ENCODE measurements around the gene ANXA2R. TPM values are rescaled to one million over a fixed set of nuclear protein-coding genes. Genes with fewer than 3 reads are reported as not detected.

Gene ANXA2R
- total and polyA plus RNA-seq, 9 of the 15 experiments (the other 6 are each of a cell fraction or from before 2014, with no cell fraction given), result 2.1 to 4.8 (median 3.4) TPM

- TF ChIP-seq REST (IDR thresholded peaks at IDR 0.05; ENCODE audit: borderline replicate concordance) (peak; percentile 53), REST (CRISPR knock-in tag; IDR thresholded peaks at IDR 0.05; ENCODE audit: low read depth) (no peak), ZNF140 (CRISPR knock-in tag; IDR thresholded peaks at IDR 0.05) (no peak), TSC22D4 (tag; IDR thresholded peaks at IDR 0.05) (no peak), CBFA2T2 (conservative IDR thresholded peaks at IDR 0.05) (no peak), TOE1 (IDR thresholded peaks at IDR 0.05; ENCODE audit: borderline replicate concordance) (peak; percentile 78; the same call in 1 of the 2 replicates), TOE1 (CRISPR knock-in tag; IDR thresholded peaks at IDR 0.05; ENCODE audit: borderline replicate concordance, low read depth) (no peak), ZNF77 (CRISPR knock-in tag; IDR thresholded peaks at IDR 0.05) (no peak), POLR2A (conservative IDR thresholded peaks at IDR 0.05) (peak; percentile 78), CCNT2 (IDR thresholded peaks at IDR 0.05; ENCODE audit: borderline replicate concordance, extremely low read depth, insufficient read length, low read depth, low read length) (no peak), ZKSCAN1 (IDR thresholded peaks at IDR 0.05; ENCODE audit: low read depth, low read length) (no peak), HES1 (IDR thresholded peaks at IDR 0.05; ENCODE audit: low read depth) (no peak), NR2F6 (CRISPR knock-in tag; IDR thresholded peaks at IDR 0.05) (no peak), RFX5 (IDR thresholded peaks at IDR 0.05; ENCODE audit: low read depth, low read length) (no peak), BCOR (IDR thresholded peaks at IDR 0.05) (no peak), ZNF324 (CRISPR knock-in tag; IDR thresholded peaks at IDR 0.05) (no peak), KHSRP (IDR thresholded peaks at IDR 0.05) (no peak)
- TF ChIP-seq, protein P1, sequence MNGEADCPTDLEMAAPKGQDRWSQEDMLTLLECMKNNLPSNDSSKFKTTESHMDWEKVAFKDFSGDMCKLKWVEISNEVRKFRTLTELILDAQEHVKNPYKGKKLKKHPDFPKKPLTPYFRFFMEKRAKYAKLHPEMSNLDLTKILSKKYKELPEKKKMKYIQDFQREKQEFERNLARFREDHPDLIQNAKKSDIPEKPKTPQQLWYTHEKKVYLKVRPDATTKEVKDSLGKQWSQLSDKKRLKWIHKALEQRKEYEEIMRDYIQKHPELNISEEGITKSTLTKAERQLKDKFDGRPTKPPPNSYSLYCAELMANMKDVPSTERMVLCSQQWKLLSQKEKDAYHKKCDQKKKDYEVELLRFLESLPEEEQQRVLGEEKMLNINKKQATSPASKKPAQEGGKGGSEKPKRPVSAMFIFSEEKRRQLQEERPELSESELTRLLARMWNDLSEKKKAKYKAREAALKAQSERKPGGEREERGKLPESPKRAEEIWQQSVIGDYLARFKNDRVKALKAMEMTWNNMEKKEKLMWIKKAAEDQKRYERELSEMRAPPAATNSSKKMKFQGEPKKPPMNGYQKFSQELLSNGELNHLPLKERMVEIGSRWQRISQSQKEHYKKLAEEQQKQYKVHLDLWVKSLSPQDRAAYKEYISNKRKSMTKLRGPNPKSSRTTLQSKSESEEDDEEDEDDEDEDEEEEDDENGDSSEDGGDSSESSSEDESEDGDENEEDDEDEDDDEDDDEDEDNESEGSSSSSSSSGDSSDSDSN (IDR thresholded peaks at IDR 0.05; ENCODE audit: borderline replicate concordance in 1 of 2, low read depth in 2 of 2, low read length in 2 of 2), result peak; percentile 12 to 86; a peak in 3 of 4 replicates
Measured at GRCh38 chr5:43066799-43067741, 27.0 kb upstream of the ANXA2R start (continued).

Measured in K562 (cell line).